GM19467 (cell line): ENCODE results near the gene MYD88.
"Not testable (repeated sequence)": the region's sequence is repeated elsewhere in the genome, so short reads cannot be mapped to it uniquely, and the experiment has no call there.

Source experiments
- ATAC-seq: cut with Tn5 transposase; IDR thresholded peaks from one replicate; pipeline ENCODE4 v1.9.1; 2021; ENCODE audit warnings: mild to moderate bottlenecking, moderate library complexity; ENCODE audit not compliant: unreplicated experiment

Gene MYD88

GRCh38 chr3:38140326-38141172 lies 2.1 kb downstream of the MYD88 start:
- no peak for ATAC-seq

GRCh38 chr3:38141173-38141951 lies 2.9 kb downstream of the MYD88 start:
- ATAC-seq: no peak

GRCh38 chr3:38141952-38142273 lies 3.5 kb downstream of the MYD88 start:
- no peak for ATAC-seq

GRCh38 chr3:38142959-38143358 lies 4.5 kb downstream of the MYD88 start:
- ATAC-seq: no peak

- ATAC-seq: no peak
Measured at GRCh38 chr3:38143511-38143910, 5.0 kb downstream of the MYD88 start.

- no peak for ATAC-seq
Measured at GRCh38 chr3:38146504-38146903, 8.0 kb downstream of the MYD88 start.

GRCh38 chr3:38147421-38147820 lies 9.0 kb downstream of the MYD88 start:
- ATAC-seq: no peak

GRCh38 chr3:38148311-38148882 lies 9.9 kb downstream of the MYD88 start:
- no peak for ATAC-seq

GRCh38 chr3:38149708-38150107 lies 11.2 kb downstream of the MYD88 start:
- no peak for ATAC-seq

GRCh38 chr3:38150780-38151528 lies 12.5 kb downstream of the MYD88 start:
- ATAC-seq: no peak

GRCh38 chr3:38151667-38152265 lies 13.3 kb downstream of the MYD88 start:
- ATAC-seq: no peak

GRCh38 chr3:38152609-38153008 lies 14.1 kb downstream of the MYD88 start:
- ATAC-seq: no peak

GRCh38 chr3:38153221-38153620 lies 14.8 kb downstream of the MYD88 start:
- no peak for ATAC-seq

GRCh38 chr3:38154033-38154494 lies 15.6 kb downstream of the MYD88 start:
- no peak for ATAC-seq

- ATAC-seq: no peak
Measured at GRCh38 chr3:38154625-38155255, 16.3 kb downstream of the MYD88 start.

- ATAC-seq: no peak
Measured at GRCh38 chr3:38155825-38156224, 17.4 kb downstream of the MYD88 start.

- ATAC-seq: no peak
Measured at GRCh38 chr3:38157117-38157516, 18.7 kb downstream of the MYD88 start.

GRCh38 chr3:38157595-38157994 lies 19.1 kb downstream of the MYD88 start:
- ATAC-seq: no peak

GRCh38 chr3:38158472-38158871 lies 20.0 kb downstream of the MYD88 start:
- ATAC-seq: no peak

- ATAC-seq: not testable (repeated sequence)
Measured at GRCh38 chr3:38160704-38161103, 22.2 kb downstream of the MYD88 start.
